Muscle of leg (tissue), 11 donors: ENCODE measurements around the gene SCUBE1. TPM values are rescaled to one million over a fixed set of nuclear protein-coding genes. Genes with fewer than 3 reads are reported as not detected.

Source experiments
- DNase-seq: peaks from one replicate; pipeline ENCODE4 v3.0.0; 2013
- H3K27ac ChIP-seq: one replicate; pipeline ENCODE4 v1.5.1; 2013; ENCODE audit warnings: mild to moderate bottlenecking, low read length, control low read depth
- H3K27me3 ChIP-seq: one replicate; pipeline ENCODE4 v1.6.1; 2013; ENCODE audit warnings: low read length; ENCODE audit not compliant: control insufficient read depth, insufficient read depth
- H3K36me3 ChIP-seq: one replicate; pipeline ENCODE4 v1.6.1; 2013; ENCODE audit warnings: low read length; ENCODE audit not compliant: control insufficient read depth, insufficient read depth
- H3K4me1 ChIP-seq: one replicate; pipeline ENCODE4 v1.6.1; 2013; ENCODE audit warnings: low read length; ENCODE audit not compliant: control insufficient read depth, insufficient read depth
- H3K4me3 ChIP-seq: one replicate; pipeline ENCODE4 v1.5.1; 2013; ENCODE audit warnings: low read length, control low read depth
- H3K9me3 ChIP-seq: replicated peaks from 2 replicates; pipeline ENCODE4 v1.6.1; 2013; ENCODE audit warnings: low read depth, low read length; ENCODE audit not compliant: control insufficient read depth
- WGBS: methylation state at CpG from one replicate; pipeline ENCODE4 v1.1.5; 2013; ENCODE audit warnings: missing lambda C conversion rate; ENCODE audit not compliant: insufficient coverage; 5-methylcytosine and 5-hydroxymethylcytosine counted together
- polyA plus RNA-seq, 8 donors: library from polyadenylated mRNA; unstranded; fragments of 120-200 nt; gene quantifications; one replicate each; pipeline versions ENCODE4 v1.2.1 to v1.2.3, GENCODE V29; 2013; ENCODE audit warnings: inconsistent platforms in 1 of 8, low replicate concordance in 1 of 8; ENCODE audit not compliant: insufficient read length in 8 of 8, insufficient read depth in 1 of 8
- total RNA-seq: library from RNA; stranded (reverse); fragments of 120-200 nt; gene quantifications from one replicate; pipeline ENCODE4 v1.2.4, GENCODE V29; 2013

SCUBE1 gene
- total and polyA plus RNA-seq, 9 donors = 0.13 to 2.1 (median 0.45) TPM

- H3K4me3 ChIP-seq = no peak overlapping the region
- peaks cover 9% of the 10 kb centered on the region for H3K4me1 ChIP-seq
- H3K27me3 ChIP-seq = peaks cover 4% of the 10 kb centered on the region
- no peak overlapping the region for H3K27ac ChIP-seq
- no peaks in the 10 kb centered on the region for H3K9me3 ChIP-seq
- 75% methylated on average over 10 of the region's 10 CpGs for WGBS
- no peak for DNase-seq
- no peaks in the 10 kb centered on the region for H3K36me3 ChIP-seq
Observed at GRCh38 chr22:43252319-43252718, 90.9 kb downstream of the SCUBE1 start.

GRCh38 chr22:43249789-43250471 is 93.2 kb downstream of the SCUBE1 start:
- H3K4me1 ChIP-seq = peaks cover 15% of the 10 kb centered on the region
- 87% methylated on average over 12 of the region's 16 CpGs for WGBS
- no peak overlapping the region for H3K4me3 ChIP-seq
- no peak for DNase-seq
- H3K27ac ChIP-seq = no peak overlapping the region
- no peaks in the 10 kb centered on the region for H3K9me3 ChIP-seq
- H3K27me3 ChIP-seq = peaks cover 4% of the 10 kb centered on the region
- no peaks in the 10 kb centered on the region for H3K36me3 ChIP-seq

- Histone ChIP-seq H3K4me3 (no peak overlapping the region), H3K9me3 (no peaks in the 10 kb centered on the region), H3K27me3 (peaks cover 4% of the 10 kb centered on the region), H3K36me3 (no peaks in the 10 kb centered on the region), H3K27ac (no peak overlapping the region), H3K4me1 (peaks cover 26% of the 10 kb centered on the region)
- DNase-seq = no peak
- WGBS = 69% methylated on average over 6 of the region's 10 CpGs
Observed at GRCh38 chr22:43247546-43248260, 95.5 kb downstream of the SCUBE1 start.

GRCh38 chr22:43246188-43246587 is 97.0 kb downstream of the SCUBE1 start:
- WGBS = 44% methylated on average over 3 of the region's 4 CpGs
- no peak overlapping the region for H3K27ac ChIP-seq

GRCh38 chr22:43245717-43246116 is 97.5 kb downstream of the SCUBE1 start:
- H3K27ac ChIP-seq = no peak overlapping the region
- H3K27me3 ChIP-seq = no peaks in the 10 kb centered on the region
- no peaks in the 10 kb centered on the region for H3K9me3 ChIP-seq
- H3K4me1 ChIP-seq = peaks cover 28% of the 10 kb centered on the region
- H3K4me3 ChIP-seq = no peak overlapping the region
- 81% methylated on average over 10 of the region's 10 CpGs for WGBS
- H3K36me3 ChIP-seq = no peaks in the 10 kb centered on the region
- DNase-seq = no peak

More at GRCh38 chr22:43246188-43246587, 97.0 kb downstream of the SCUBE1 start:
- Histone ChIP-seq H3K27me3 (no peaks in the 10 kb centered on the region), H3K36me3 (no peaks in the 10 kb centered on the region), H3K4me1 (peaks cover 28% of the 10 kb centered on the region), H3K4me3 (no peak overlapping the region), H3K9me3 (no peaks in the 10 kb centered on the region)
- DNase-seq = no peak

- Histone ChIP-seq H3K4me3 (no peak overlapping the region), H3K27ac (no peak overlapping the region), H3K36me3 (no peaks in the 10 kb centered on the region), H3K4me1 (peaks cover 33% of the 10 kb centered on the region), H3K27me3 (peaks cover 1% of the 10 kb centered on the region), H3K9me3 (no peaks in the 10 kb centered on the region)
- DNase-seq = no peak
- WGBS = 80% methylated on average over 19 of the region's 24 CpGs
Observed at GRCh38 chr22:43244803-43245527, 98.2 kb downstream of the SCUBE1 start.

GRCh38 chr22:43244402-43244801 is 98.8 kb downstream of the SCUBE1 start:
- WGBS = 100% methylated on average over 5 of the region's 7 CpGs

GRCh38 chr22:43243324-43243723 is 99.8 kb downstream of the SCUBE1 start:
- 77% methylated on average over 11 of the region's 12 CpGs for WGBS
- no peaks in the 10 kb centered on the region for H3K36me3 ChIP-seq
- peaks cover 49% of the 10 kb centered on the region for H3K4me1 ChIP-seq
- H3K27me3 ChIP-seq = peaks cover 5% of the 10 kb centered on the region
- H3K27ac ChIP-seq = peak overlapping the region; percentile 35
- H3K9me3 ChIP-seq = no peaks in the 10 kb centered on the region
- H3K4me3 ChIP-seq = no peak overlapping the region
- peak; percentile 58 for DNase-seq

More at GRCh38 chr22:43244402-43244801, 98.8 kb downstream of the SCUBE1 start:
- Histone ChIP-seq H3K27me3 (peaks cover 5% of the 10 kb centered on the region), H3K4me1 (peaks cover 39% of the 10 kb centered on the region), H3K4me3 (no peak overlapping the region), H3K9me3 (no peaks in the 10 kb centered on the region), H3K27ac (no peak overlapping the region), H3K36me3 (no peaks in the 10 kb centered on the region)
- DNase-seq = no peak

- H3K4me1 ChIP-seq = peaks cover 51% of the 10 kb centered on the region
- no peak for DNase-seq
- no peaks in the 10 kb centered on the region for H3K9me3 ChIP-seq
- no peak overlapping the region for H3K4me3 ChIP-seq
- 100% methylated on average over 4 of the region's 6 CpGs for WGBS
- no peak overlapping the region for H3K27ac ChIP-seq
- H3K36me3 ChIP-seq = no peaks in the 10 kb centered on the region
- H3K27me3 ChIP-seq = peaks cover 5% of the 10 kb centered on the region
Observed at GRCh38 chr22:43242627-43243026, 100.5 kb downstream of the SCUBE1 start.
